GM12878 (cell line): ENCODE data around the gene COMT. TPM values are rescaled to one million over a fixed set of nuclear protein-coding genes. Genes with fewer than 3 reads are reported as not detected.

ENCODE experiments used
- ATAC-seq: fragments of 200-7000 bp; cut with Tn5 transposase; 3 replicates; pipeline ENCODE4 v1.9.1; 2020; ENCODE audit warnings: mild to moderate bottlenecking, moderate library complexity
- BruUV-seq: library from RNA; stranded (reverse); fragments of 400-500 nt; replicated peaks from 2 replicates; lab custom pipeline; 2021; lab: Mats Ljungman, UMichigan
- CTCF ChIA-PET: fragments of 300-600 bp; sonication (Branson Sonifier 250); formaldehyde crosslinking; extraction: SDS; loops from one replicate; lab custom pipeline; 2021; ENCODE audit warnings: inconsistent platforms; lab: Yijun Ruan, JAX
- POLR2A ChIA-PET: fragments of 350-600 bp; formaldehyde crosslinking; extraction: SDS; loops from one replicate; lab custom pipeline; 2021; ENCODE audit warnings: inconsistent platforms; lab: Charles Lee
- RAD21 ChIA-PET: fragments of 300-600 bp; sonication (Branson Sonifier 250); formaldehyde crosslinking; loops from one replicate; lab custom pipeline; 2023; ENCODE audit warnings: antibody characterized with exemption; ENCODE audit not compliant: unreplicated experiment; lab: Charles Lee
- SMC1A ChIA-PET: fragments of 300-600 bp; sonication (Branson Sonifier 250); formaldehyde crosslinking; loops from one replicate; lab custom pipeline; 2023; ENCODE audit not compliant: unreplicated experiment, uncharacterized antibody; lab: Charles Lee
- DNase-seq: peaks from one replicate; pipeline ENCODE4 v3.0.0-alpha.2; 2011; ENCODE audit warnings: low read depth, low spot score
- FAIRE-seq: peaks from 3 replicates; lab custom pipeline; 2011; peaks lifted over from hg19 to GRCh38; lab: Jason Lieb, UNC
- H2AFZ ChIP-seq: 2 replicates; pipeline ENCODE4 v1.6.0; 2011; ENCODE audit warnings: low read depth, low read length, control low read depth; ENCODE audit not compliant: control insufficient read depth
- H3K27ac ChIP-seq: 2 replicates; pipeline ENCODE4 v1.5.1; 2011; ENCODE audit warnings: control low read depth; ENCODE audit not compliant: control insufficient read depth, insufficient read depth
- H3K27me3 ChIP-seq, 2 experiments: replicated peaks in 1 of 2; 2 replicates each; pipeline versions ENCODE4 v1.6.0 to v1.6.1; 2011; ENCODE audit warnings: low read length in 1 of 2; ENCODE audit not compliant: control insufficient read depth in 2 of 2, insufficient read depth in 2 of 2
- H3K36me3 ChIP-seq, 2 experiments: 2 replicates each; pipeline ENCODE4 v1.5.1; 2011; ENCODE audit warnings: low read length in 1 of 2; ENCODE audit not compliant: control insufficient read depth in 2 of 2, insufficient read depth in 2 of 2
- H3K4me1 ChIP-seq: 2 replicates; pipeline ENCODE4 v1.6.1; 2011; ENCODE audit warnings: mild to moderate bottlenecking, low read length, moderate library complexity, mixed read lengths; ENCODE audit not compliant: control insufficient read depth, insufficient read depth
- H3K4me2 ChIP-seq: 2 replicates; pipeline ENCODE4 v1.6.0; 2011; ENCODE audit warnings: control low read depth; ENCODE audit not compliant: control insufficient read depth, insufficient read depth
- H3K4me3 ChIP-seq: fragments of 200-600 bp; sonication (generic); 2 replicates; pipeline ENCODE4 v1.5.1; 2016
- H3K79me2 ChIP-seq: 2 replicates; pipeline ENCODE4 v1.6.0; 2011; ENCODE audit warnings: low read length; ENCODE audit not compliant: control insufficient read depth, insufficient read depth
- H3K9ac ChIP-seq: 2 replicates; pipeline ENCODE4 v1.8.0; 2011; ENCODE audit warnings: low read length, control low read depth, mixed read lengths; ENCODE audit not compliant: control insufficient read depth, insufficient read depth
- H3K9me3 ChIP-seq: replicated peaks from 3 replicates; pipeline ENCODE4 v1.5.1; 2011; ENCODE audit warnings: mild to moderate bottlenecking, low read length; ENCODE audit not compliant: control insufficient read depth, insufficient read depth
- H4K20me1 ChIP-seq: 2 replicates; pipeline ENCODE4 v1.6.0; 2011; ENCODE audit not compliant: control insufficient read depth, insufficient read depth
- CEBPB ChIP-seq, 2 experiments: fragments of 150-350 bp in 1 of 2; IDR thresholded peaks; 2 replicates each; pipeline ENCODE4 v1.6.1; 2012 to 2014; ENCODE audit warnings: low read depth in 2 of 2, low read length in 2 of 2, borderline replicate concordance in 1 of 2, inconsistent platforms in 1 of 2
- ESRRA ChIP-seq: IDR thresholded peaks from 2 replicates; pipeline ENCODE4 v1.6.1; 2012; ENCODE audit warnings: mild to moderate bottlenecking, low read length, improper control_type of control experiment
- GATAD2B ChIP-seq: fragments of 450-650 bp; conservative IDR thresholded peaks from 2 replicates; pipeline ENCODE4 v1.6.1; 2017; ENCODE audit warnings: low read depth, mild to moderate bottlenecking, moderate library complexity
- HDAC2 ChIP-seq: fragments of 200-600 bp; sonication (generic); IDR thresholded peaks from 2 replicates; pipeline ENCODE4 v1.6.1; 2017
- KLF5 ChIP-seq: fragments of 450-650 bp; IDR thresholded peaks from 2 replicates; pipeline ENCODE4 v1.6.1; 2014; ENCODE audit warnings: mild to moderate bottlenecking; ENCODE audit not compliant: partially characterized antibody
- MXI1 ChIP-seq: fragments of 150-350 bp; IDR thresholded peaks from 2 replicates; pipeline ENCODE4 v1.6.1; 2011; ENCODE audit warnings: low read depth, mild to moderate bottlenecking, inconsistent platforms, low read length, improper control_type of control experiment
- NBN ChIP-seq: fragments of 450-650 bp; IDR thresholded peaks from 2 replicates; pipeline ENCODE4 v1.6.1; 2016
- RAD21 ChIP-seq: IDR thresholded peaks from 2 replicates; pipeline ENCODE4 v1.6.1; 2011; ENCODE audit warnings: mild to moderate bottlenecking, low read depth, low read length, moderate library complexity; ENCODE audit not compliant: insufficient read depth
- SMAD5 ChIP-seq: IDR thresholded peaks from 2 replicates; pipeline ENCODE4 v1.6.1; 2016; ENCODE audit warnings: antibody characterized with exemption, low read depth
- TCF3 ChIP-seq: IDR thresholded peaks from 2 replicates; pipeline ENCODE4 v1.6.1; 2012; ENCODE audit warnings: low read depth, mild to moderate bottlenecking, low read length, borderline replicate concordance; ENCODE audit not compliant: insufficient read depth
- WRNIP1 ChIP-seq: IDR thresholded peaks from 2 replicates; pipeline ENCODE4 v1.6.1; 2011; ENCODE audit warnings: low read depth, low read length, improper control_type of control experiment, borderline replicate concordance
- ZNF24 ChIP-seq: fragments of 450-650 bp; IDR thresholded peaks from 2 replicates; pipeline ENCODE4 v1.6.1; 2017; ENCODE audit warnings: antibody characterized with exemption, mild to moderate bottlenecking
- WGBS: methylation state at CpG from one replicate; pipeline ENCODE4 v1.1.6; 2016; ENCODE audit warnings: low lambda C conversion rate; ENCODE audit not compliant: insufficient replicate concordance, insufficient coverage; ENCODE audit errors: missing lambda C conversion rate; 5-methylcytosine and 5-hydroxymethylcytosine counted together
- in situ Hi-C: fragments of 300-500 bp; cut with MboI; formaldehyde crosslinking; loops from 9 replicates; pipeline ENCODE4 v1.14.3; 2018; ENCODE audit warnings: mixed read lengths
- intact Hi-C: fragments of 100-400 bp; cut with micrococcal nuclease; formaldehyde crosslinking; loops from one replicate; pipeline ENCODE4 v1.14.2; 2022; ENCODE audit not compliant: unreplicated experiment
- polyA plus RNA-seq, 11 experiments: library from polyadenylated mRNA; depleted of rRNA in 4 of 11; unstranded in 6 of 11; stranded (reverse) in 5 of 11; fragments of >200 nt; fragmentation: Nextera tagmentation in 4 of 11; fragmentation: Illumina TruSeq in 1 of 11; extraction: Ambion mirVana in 4 of 11; extraction: Trizol in 1 of 11; gene quantifications; 1 replicate in 1 of 11; 2 replicates in 10 of 11; pipeline versions ENCODE4 v1.2.1 to v1.2.3, GENCODE V29; 2011 to 2016; ENCODE audit warnings: inconsistent platforms in 2 of 11, missing spikeins in 2 of 11, low read depth in 1 of 11
- total RNA-seq, 4 experiments: library from RNA; depleted of rRNA in 3 of 4; stranded (reverse); fragments of >200 nt in 3 of 4; fragmentation: Illumina TruSeq in 1 of 4; extraction: Trizol in 1 of 4; gene quantifications; 2 replicates each; pipeline versions ENCODE4 v1.2.1 to v1.2.3, GENCODE V29; 2013 to 2021
- TF ChIP-seq, protein P1 (sequence below): IDR thresholded peaks from 2 replicates; pipeline ENCODE4 v1.6.1; 2012; ENCODE audit warnings: low read depth, low read length, improper control_type of control experiment
- TF ChIP-seq, protein P2 (sequence below): IDR thresholded peaks from 2 replicates; pipeline ENCODE4 v1.6.1; 2011; ENCODE audit warnings: mild to moderate bottlenecking, low read depth, low read length, moderate library complexity; ENCODE audit not compliant: insufficient replicate concordance
- TF ChIP-seq, protein P3 (sequence below): fragments of 450-650 bp; formaldehyde crosslinking; IDR thresholded peaks from 2 replicates; pipeline ENCODE4 v1.4.0; 2022; ENCODE audit warnings: mild to moderate bottlenecking, moderate library complexity

The COMT gene
- total and polyA plus RNA-seq, 10 of the 15 experiments (the other 5 are each of a cell fraction or from before 2014, with no cell fraction given) = 4.5 to 152 (median 66.1) TPM

DNA sequence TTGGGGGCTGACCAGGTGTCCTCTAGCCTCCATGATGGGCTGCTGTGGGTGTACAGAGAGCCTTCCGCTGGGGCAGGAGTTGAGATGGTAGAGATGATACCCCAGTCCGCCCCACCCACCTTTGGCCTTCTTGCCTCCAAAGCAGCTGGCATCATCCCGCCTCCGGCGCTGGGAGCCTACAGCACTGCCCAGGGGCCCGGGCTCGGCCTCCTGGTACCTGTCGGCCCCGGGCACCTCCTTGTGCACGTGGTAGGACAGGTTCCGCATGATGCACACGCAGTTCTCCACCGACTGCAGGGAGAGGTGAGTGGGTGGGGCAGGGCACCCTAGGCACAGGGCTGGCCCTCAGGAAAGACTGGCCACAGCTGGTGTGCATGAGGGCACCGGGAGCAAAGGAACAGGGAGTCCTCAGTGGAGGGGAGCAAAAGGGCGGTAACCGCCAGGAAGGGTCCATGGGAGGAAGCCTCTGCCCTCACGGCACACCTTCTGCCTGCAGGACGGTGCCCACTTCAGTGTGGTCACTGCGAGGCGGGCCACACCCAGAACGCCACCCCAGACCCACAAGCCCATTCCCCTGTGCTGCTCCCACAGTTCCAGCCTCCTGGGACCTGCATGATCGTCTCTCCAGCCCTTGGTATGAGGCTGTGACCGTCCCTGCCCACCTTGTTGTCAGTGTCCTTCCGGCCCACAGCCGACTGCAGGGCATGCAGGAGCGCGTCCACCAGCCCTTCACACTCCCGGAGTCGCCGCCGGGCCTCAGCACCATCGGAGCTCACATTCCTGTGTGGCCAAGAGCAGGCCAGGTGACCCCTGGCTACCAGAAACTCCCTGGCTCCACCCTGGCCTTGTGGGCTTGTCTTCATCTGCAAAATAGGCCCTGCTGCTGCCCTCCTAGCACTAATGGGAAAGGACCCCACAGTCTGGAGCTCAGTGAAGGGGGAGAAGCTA is 36.0 kb downstream of the COMT start (continued):
- TF ChIP-seq ESRRA = no peak
- TF ChIP-seq, protein P1, sequence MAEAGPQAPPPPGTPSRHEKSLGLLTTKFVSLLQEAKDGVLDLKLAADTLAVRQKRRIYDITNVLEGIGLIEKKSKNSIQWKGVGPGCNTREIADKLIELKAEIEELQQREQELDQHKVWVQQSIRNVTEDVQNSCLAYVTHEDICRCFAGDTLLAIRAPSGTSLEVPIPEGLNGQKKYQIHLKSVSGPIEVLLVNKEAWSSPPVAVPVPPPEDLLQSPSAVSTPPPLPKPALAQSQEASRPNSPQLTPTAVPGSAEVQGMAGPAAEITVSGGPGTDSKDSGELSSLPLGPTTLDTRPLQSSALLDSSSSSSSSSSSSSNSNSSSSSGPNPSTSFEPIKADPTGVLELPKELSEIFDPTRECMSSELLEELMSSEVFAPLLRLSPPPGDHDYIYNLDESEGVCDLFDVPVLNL = no peak
- no peak for TF ChIP-seq SMAD5
- TF ChIP-seq, protein P2, sequence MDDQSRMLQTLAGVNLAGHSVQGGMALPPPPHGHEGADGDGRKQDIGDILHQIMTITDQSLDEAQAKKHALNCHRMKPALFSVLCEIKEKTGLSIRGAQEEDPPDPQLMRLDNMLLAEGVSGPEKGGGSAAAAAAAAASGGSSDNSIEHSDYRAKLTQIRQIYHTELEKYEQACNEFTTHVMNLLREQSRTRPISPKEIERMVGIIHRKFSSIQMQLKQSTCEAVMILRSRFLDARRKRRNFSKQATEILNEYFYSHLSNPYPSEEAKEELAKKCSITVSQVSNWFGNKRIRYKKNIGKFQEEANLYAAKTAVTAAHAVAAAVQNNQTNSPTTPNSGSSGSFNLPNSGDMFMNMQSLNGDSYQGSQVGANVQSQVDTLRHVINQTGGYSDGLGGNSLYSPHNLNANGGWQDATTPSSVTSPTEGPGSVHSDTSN = no peak

DNA sequence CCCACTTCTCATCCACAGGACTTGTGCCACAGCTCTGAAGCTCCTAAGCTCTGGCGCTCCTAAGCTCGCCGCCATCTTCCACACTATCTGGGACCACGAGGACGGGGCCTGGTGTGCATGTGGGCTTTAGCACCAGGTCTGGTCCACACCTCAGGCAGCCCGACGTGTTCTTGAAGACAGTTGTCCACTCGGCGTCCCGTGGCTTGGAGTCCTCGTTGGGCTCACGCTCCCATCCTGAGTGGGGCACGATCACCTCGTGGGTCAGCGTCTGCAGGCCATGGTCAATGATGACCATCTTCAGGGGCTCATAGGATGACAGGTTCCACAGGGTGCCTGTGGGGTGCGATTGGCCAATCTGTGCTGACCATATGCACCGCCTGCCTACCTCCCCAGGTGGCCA is 37.2 kb downstream of the COMT start:
- no peaks in the 10 kb centered on the region for H3K4me1 ChIP-seq
- ATAC-seq (no peak), FAIRE-seq (no peak), DNase-seq (no peak)
- ChIA-PET SMC1A (no interaction called here), CTCF (interaction anchor here (0.7 to 1.3 kb wide), 2 partner anchors 14 to 43 kb away, joined by 3 read pairs; no protein-coding TSS in a partner anchor), RAD21 (no interaction called here), POLR2A (no interaction called here)
- no peak overlapping the region for H3K4me3 ChIP-seq
- H3K9me3 ChIP-seq = no peaks in the 10 kb centered on the region
- no peak overlapping the region for H3K9ac ChIP-seq
- intact Hi-C loops (no loop called here), in situ Hi-C loops (no loop called here)
- H3K27ac ChIP-seq = no peak overlapping the region
- no TSS peak for BruUV-seq
- 57% methylated on average over 17 of the region's 17 CpGs for WGBS
- H3K4me2 ChIP-seq = no peak overlapping the region
- H3K27me3 ChIP-seq = no peaks in the 10 kb centered on the region
- H3K36me3 ChIP-seq = no peaks in the 10 kb centered on the region; a peak in 1 of 4 replicates
- H2AFZ ChIP-seq = no peak overlapping the region
- TF ChIP-seq NBN (no peak), RAD21 (no peak), TCF3 (no peak), KLF5 (no peak), WRNIP1 (no peak), GATAD2B (no peak), MXI1 (no peak), HDAC2 (no peak), CEBPB (IDR thresholded peaks at IDR 0.05; ENCODE audit: borderline replicate concordance in 1 of 2, low read depth in 2 of 2, low read length in 2 of 2) (no peak), ZNF24 (no peak)
- TF ChIP-seq, protein P3, sequence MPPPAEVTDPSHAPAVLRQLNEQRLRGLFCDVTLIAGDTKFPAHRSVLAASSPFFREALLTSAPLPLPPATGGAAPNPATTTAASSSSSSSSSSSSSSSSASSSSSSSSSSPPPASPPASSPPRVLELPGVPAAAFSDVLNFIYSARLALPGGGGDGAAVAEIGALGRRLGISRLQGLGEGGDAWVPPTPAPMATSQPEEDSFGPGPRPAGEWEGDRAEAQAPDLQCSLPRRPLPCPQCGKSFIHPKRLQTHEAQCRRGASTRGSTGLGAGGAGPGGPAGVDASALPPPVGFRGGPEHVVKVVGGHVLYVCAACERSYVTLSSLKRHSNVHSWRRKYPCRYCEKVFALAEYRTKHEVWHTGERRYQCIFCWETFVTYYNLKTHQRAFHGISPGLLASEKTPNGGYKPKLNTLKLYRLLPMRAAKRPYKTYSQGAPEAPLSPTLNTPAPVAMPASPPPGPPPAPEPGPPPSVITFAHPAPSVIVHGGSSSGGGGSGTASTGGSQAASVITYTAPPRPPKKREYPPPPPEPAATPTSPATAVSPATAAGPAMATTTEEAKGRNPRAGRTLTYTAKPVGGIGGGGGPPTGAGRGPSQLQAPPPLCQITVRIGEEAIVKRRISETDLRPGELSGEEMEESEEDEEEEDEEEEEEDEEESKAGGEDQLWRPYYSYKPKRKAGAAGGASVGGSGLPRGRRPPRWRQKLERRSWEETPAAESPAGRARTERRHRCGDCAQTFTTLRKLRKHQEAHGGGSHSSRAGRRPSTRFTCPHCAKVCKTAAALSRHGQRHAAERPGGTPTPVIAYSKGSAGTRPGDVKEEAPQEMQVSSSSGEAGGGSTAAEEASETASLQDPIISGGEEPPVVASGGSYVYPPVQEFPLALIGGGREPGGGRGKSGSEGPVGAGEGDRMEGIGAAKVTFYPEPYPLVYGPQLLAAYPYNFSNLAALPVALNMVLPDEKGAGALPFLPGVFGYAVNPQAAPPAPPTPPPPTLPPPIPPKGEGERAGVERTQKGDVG (CRISPR knock-in tag) = no peak
- TF ChIP-seq, protein P1 = no peak
- no peaks in the 10 kb centered on the region for H3K79me2 ChIP-seq
- no peaks in the 10 kb centered on the region for H4K20me1 ChIP-seq
